NCI-H1417 (cell line): ENCODE data around the gene OSBPL10.

Experiments used
- DNase-seq, 3 experiments: peaks; one replicate each; lab custom pipeline; 2025; lab: John Stamatoyannopoulos, UW

OSBPL10 gene

DNA sequence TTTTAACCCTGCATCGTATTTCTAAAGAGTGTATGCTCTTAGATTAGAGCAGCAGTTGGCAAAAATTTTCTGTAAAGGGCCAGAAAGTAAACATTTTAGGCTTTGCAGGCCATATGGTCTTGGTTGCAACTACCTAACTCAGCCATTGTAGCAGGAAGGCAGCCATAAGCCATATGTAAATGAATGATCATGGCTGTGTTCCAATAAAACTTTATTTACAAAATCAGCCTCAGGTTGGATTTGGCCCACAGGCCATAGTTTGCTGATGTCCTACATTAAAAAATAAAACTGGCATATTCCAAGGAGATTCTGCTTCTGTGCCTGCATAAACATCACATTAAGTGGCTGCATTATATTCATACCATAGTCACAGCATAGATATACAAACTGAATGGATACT is 313.5 kb downstream of the OSBPL10 start:
- no peak for DNase-seq

DNA sequence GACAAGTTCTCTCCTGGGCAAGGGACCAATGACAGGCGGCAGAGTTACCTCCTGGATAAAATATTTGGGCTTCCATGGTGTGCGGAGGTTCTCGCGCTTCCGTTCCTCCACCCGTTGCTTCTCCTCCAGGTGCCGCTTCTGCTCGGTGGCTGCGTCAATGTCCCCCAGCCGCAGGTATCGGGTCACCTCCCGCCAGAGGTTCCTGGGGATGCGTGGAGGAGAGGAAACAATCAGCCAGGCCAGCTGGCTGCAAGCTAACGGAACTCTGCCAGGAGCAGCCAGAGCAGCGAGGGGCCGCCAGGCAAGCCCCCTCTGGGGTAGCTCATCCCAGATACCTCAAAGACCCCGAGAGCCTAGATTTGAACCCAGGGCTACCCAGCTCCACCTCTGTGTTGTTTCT is 317.0 kb downstream of the OSBPL10 start:
- no peak for DNase-seq

DNA sequence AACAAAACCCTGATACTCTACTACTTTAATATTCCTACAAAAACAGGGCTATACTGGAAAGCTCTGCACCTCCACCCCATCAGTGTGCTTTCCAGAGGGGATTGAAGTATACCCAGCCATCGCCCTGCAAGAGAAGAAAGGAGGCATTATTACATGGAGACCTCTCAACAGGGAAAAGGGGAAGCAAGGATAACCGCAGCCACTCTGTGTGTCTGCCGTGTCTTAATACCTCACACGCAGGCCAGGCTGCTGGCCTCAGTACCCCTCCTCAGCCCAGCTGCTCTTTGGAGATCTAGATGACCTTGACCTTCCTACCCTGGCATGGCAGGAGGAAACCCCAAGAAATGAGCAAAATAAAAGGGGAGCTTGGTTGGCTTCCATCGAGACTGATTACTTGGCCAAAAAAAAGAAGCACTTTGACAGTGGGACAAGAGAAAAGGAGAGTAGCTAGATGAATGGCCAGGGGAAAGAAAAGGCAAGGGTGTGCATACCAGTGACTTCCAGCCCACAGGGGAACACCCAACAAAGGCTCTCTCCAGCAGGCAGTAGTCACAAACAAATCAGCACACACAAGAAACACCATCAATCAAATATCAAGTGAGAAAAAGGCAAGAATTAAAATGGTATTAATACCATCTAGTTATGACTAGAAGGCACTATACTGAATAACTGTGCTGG is 318.9 kb downstream of the OSBPL10 start:
- DNase-seq: no peak

DNA sequence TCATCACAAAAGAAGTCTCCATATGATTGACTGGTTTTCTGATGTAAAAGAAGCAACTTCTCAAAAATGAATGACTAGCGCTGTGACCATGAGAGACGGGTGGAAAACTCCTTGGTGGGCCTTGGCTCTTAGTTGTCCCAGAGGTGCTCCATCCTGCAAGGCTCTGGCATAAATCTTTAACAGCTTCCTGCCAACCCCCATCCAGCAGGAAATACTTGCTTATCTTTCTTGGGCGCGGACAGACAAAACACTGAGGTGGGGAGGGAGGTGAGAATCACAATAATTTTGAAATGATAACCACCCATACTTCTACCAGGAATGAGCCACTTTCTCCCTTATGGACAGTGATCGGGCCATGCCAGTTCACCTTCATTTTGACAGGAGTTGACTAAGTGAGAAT is 319.8 kb downstream of the OSBPL10 start:
- no peak for DNase-seq

DNA sequence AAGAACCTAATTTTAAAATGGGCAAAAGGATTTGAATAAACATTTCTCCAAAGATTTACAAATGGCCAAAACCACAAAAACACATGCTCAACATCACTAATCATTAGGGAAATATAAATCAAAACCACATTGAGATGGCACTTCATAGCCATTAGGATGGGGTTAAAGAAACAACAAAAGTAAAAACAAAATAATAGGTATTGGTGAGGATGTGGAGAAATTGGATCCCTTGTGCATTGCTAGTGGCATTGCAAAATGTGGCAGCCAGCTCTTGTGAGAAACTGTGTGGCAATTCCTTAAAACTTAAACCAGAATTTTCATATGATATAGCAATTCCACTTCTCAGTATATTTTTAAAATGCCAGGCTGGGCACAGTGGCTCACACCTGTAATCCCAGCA is 321.8 kb downstream of the OSBPL10 start:
- no peak for DNase-seq

DNA sequence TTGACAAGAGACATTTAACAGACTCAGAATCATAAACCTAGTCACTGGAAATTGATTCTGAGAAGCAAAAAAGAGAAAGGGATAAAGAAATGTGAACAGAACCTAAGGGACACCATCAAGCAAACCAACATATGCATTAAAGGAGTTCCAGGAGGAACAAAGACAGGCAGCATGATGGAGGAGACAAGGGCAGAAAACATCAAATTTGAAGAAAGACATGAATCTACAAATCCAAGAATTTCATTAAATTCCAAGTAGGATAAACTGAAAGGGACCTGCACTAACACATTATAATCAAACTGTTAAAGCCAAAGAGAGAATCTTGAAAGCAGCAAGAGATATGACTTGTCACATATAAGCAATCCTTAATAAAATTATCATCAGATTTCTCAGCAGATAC is 326.1 kb downstream of the OSBPL10 start:
- no peak for DNase-seq

DNA sequence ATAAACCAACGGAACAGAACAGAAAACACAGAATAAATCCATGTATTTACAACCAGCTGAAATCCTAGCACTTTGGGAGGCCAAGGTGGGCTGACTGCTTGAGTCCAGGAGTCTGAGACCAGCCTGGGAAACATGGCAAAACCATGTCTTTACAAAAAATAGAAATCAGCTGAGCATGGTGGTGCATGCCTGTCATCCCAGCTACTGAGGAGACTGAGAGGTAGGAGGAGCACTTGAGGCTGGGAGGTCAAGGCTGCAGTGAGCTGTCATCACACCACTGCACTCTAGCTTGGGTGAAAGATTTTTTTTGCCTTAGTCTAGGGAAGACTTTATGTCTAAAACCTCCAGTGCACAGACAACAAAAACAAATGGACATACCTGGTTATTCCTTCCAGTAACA is 327.6 kb downstream of the OSBPL10 start:
- no peak for DNase-seq

DNA sequence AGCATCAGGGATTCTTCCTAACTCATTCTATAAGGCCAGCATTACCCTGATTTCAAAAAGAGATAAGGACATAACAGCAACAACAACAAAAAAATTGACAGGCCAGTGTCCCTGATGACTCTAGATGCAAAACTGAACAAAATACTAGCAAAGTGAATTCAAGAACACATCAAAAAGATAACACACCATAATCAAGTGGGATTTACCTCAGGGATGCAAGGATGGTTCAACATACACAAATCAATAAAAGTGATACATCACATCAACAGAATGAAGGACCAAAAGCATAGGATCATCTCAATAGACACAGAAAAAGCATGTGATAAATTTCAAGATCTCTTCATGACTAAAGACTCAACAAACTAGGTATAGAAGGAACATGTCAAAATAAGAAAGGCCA is 328.8 kb downstream of the OSBPL10 start:
- DNase-seq: no peak

DNA sequence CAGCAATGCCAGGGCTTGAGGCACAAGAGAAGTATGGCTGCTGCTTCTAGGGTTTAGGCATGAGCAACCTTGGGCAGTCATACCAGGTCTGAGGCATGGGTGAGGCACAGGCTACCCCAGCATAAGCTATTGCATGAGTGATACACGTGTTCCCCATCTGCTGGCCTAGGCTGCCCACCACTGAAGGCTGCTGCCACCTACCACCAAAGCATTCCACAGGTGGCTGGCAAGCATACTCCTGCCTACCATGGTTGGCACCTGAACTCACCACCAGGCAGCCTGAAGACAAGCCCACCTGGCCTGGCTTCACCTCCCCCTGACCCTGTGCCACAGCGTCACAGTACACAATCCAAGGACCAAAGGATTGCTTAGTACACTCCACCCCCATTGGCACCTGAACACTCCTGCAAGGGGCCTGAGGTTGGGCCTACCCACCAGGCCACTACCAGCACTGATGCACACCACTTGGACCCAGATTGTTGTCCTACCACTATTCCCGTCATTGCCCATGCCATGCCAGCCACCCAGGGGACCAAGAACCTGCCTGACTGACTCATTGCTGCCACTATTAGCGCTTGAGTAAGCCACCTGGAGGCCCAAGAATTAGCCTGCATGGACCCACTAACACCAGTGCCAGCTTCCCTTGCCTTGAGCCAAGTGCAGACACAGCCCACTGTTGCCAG is 332.6 kb downstream of the OSBPL10 start:
- DNase-seq: no peak

DNA sequence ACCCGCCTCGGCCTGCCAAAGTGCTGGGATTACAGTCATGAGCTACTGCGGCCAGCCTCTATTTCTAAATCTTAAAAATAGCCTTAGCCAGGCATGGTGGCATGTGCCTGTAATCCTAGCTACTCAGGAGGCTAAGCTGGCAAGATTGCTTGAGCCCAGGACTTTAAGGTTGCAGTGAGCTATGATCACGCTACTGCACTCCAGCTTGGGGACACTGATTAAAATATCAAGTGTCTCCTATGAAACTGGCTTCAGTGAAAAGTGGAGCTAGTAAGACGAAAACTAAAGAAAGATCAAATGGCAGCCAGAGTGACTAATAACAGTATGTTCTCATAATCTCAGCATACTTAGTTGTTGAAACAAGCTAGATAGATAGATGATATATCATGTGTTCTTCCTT is 335.8 kb downstream of the OSBPL10 start:
- DNase-seq: no peak

DNA sequence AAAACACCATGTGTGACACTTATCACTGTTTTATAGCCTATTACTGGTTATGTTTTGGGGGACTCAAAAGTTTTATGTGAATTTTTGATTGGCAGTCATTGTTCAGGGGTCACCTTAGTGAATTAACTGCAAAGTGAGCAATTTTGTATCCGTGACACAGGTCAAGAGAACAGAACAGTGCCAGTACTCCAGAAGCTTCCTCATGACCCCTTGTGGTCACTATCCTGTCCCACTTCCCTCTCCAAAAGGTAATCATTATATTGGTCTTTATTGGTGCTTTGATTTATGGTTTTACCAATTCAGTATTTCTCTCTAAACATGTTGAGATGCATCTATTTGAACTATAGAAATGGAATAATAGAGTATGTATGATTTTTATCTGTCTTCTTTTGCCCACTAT is 341.2 kb downstream of the OSBPL10 start:
- DNase-seq: no peak

DNA sequence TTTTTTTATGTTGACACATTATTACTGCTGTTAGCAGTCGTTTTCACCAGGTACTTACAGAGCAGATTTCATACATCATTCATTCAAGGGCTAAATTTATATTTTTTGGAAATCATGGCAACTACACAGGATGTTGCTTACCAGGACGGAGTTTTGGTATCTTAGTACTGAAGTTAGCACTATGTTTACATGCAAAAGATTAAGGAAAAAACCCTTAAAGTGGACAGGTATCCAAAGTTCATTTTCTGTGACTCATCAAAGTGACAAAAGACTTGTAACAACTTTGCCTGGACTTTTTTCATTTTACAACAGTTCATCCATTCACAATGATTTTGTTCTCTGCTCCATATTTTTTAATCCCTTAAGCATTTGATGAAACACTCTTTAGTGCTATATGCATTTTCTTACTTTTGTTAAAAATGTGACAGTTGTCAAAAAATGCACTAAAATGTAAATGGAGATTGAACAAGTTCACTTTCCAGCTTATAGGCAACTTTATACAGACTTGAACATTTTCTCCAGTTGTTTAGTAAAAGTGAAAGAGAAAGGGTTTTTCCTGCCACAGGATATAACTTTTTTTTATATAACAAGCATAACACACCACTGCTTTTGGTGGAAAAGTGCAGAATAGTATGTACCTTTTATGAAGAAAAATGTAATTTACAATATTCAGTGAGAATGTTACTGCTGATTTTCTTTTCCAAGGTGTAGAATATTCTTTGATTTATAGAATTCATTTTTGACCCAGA is 344.2 kb downstream of the OSBPL10 start:
- no peak for DNase-seq

DNA sequence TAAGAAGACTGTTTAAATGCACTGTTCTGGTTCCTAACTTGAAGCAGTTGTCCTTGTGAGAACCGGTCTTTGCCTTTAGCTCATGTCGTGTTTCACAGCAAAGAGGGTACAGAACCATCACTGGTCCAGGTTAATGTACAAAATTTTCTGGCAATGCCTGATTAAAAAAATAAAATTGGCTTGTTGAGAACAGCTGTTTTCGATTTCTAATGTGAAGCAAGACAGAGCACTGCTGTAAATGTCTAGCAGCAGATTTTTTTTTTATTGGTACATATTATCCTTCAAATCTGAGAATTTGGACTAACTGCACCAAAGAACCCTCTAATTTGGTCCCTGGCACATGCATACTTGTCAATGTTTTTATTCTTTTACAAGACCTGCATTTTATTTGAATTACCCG is 345.0 kb downstream of the OSBPL10 start:
- DNase-seq: no peak

DNA sequence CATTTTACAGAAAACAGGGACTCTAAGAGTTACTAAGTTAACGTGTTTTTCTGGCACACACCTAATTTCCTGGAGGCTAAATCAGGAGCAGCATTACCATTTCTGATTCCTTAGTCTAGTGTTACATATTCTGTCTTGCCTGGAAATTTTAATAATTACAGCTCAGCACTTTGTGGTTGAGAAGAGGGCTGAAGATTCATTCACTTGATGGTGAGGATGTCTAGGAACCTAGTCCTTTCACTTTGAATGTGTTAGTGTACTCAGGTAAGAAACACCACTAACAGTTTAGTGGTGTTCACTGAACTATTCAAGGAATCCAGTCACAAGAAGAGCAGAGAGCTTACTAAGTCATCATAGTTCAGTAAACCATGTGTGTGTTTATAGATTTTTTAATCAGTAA is 345.5 kb downstream of the OSBPL10 start:
- no peak for DNase-seq

DNA sequence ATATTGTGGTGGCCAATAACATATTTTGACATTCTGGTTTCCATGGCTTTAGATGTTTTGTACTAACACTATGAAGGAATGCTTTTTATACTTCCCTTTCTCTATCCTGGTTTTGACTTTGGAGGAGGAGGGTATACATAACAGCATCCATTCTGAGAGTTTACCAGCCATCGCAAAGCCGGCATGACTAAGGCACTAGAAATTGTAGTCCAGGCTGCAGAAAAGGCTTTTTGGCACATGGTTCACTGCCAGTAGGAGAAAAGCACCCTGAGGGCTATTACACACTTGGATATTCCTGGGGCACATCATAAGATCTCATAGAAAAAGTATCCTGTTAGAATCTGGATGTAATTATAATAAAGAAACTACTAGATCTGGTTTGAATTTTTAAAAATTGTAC is 346.6 kb downstream of the OSBPL10 start:
- DNase-seq: no peak

DNA sequence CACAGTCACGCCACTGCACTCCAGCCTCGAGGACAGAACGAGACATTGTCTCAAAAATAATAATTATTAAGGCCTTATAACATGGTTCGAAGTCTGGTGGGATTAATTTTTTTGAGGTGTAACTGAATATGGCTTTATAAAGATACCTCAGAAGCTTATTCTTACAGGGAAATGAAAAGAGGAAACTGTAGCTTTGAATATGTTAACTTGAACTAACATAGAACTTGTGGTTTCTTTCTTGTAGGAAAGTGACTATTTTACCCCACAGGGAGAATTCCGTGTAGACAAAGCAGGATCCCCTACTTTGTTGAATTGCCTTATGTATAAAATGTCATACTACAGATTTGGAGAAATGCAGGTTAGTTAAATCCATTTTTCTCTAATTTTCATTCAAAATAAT is 352.0 kb downstream of the OSBPL10 start:
- no peak for DNase-seq

DNA sequence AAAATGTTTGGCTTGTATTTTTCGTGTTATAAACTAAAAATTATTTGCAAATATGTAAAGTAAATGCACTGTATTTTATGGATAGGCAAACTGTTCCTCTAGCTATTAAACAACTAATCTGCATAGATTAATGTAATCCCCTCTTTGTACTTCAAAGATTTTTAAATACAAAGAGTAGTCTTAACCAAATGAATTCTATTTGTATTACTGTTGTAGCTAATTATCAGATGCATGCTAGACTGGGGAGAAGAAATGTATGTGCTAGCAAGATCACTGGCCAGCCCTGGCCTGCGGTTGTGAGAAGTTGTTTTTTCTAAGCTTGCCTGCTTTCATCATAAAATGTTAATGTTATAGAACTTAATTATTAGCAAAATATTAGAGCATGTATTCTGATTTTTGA is 355.7 kb downstream of the OSBPL10 start:
- no peak for DNase-seq

DNA sequence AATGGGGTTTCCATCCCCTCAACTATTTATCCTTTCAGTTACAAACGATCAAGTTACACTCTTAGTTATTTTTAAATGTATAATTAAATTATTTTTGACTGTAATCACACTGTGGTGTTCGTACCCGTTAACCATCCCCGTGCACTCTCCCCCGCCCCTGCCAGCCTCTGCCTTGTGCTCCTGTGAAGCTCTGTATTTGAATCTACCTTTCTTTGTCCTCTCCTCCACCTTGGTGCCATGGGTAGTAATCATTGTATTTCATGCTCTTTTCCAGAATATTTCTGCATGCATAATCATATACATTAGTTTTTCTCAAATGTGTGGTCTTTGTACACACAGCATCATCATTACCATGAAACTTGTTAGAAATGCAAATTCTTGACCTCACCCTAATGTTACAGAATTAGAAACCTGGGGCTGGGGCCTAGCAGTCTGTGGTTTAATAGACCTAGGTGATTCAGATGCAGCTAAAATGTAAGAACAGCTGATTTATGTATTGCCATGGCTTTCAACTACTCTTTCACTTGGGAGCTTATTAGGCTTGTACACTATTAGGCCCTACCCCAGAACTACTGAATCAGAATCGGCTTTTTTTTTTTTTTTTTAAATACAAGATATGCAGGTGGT is 356.9 kb downstream of the OSBPL10 start:
- no peak for DNase-seq

DNA sequence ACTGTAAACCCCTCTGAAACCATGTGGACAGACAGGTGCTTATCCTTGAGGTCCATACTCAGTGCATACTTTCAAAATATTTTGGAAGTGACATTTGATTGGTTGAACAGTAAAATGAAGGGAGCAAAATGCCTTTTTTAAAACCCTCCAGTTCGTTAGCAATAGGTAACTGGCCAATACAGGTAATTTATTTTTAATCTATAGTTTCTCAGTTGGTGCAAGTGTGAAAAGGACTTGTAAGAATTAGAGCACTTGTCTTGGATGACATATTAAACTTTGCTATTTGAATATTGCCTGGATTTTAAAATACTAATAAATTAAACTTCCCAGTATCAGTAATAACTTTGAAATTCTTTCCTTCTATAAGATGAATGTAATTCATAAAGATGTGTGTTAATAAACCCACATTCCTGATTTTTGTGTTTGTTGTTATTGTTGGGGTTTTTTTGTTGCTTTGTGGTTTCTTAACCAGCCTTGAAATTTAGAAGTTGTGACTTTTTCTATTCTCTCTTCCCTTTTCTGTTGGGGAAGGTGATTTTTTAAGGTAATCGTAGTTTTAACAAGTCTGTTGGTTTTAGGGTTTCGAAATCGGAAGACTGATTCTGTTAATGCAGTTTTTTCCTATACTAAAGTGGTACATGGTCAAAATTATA is 358.3 kb downstream of the OSBPL10 start:
- DNase-seq: no peak

DNA sequence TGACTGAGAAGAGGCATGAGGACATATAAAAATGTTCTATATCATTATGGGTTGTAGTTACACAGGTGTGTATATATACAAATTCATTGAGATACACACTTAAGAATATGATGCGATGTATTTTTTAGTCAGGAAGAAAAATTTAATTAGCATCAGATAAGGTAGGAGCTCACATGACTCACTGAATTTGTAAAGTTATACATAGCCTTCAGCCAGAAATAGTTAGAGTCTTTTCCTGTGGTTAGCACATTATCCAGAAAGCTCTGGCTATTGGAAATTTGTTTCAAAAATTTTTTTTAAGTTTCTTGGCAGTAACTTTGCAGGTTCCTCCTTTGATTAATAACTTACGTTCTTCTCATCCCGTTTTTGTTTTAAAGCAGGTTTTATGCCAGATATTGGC is 359.7 kb downstream of the OSBPL10 start:
- no peak for DNase-seq

DNA sequence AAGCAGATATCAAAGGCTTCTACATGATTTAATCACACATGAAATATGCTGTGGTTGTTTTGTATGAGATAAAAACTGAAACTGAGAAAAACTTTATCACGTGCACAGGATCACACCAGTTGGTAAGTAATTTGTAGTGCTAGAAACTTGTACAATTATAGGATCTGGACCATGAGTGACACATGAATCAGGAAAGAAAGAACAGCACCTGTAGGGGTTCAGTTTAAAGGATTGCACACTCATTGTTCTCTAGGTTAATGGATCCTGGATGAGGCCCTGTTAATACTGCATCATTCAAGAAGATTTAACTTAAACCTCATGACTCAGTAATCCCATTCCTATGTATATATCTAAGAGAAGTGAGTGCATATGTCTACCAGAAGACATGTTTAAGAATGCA is 360.4 kb downstream of the OSBPL10 start:
- DNase-seq: no peak

DNA sequence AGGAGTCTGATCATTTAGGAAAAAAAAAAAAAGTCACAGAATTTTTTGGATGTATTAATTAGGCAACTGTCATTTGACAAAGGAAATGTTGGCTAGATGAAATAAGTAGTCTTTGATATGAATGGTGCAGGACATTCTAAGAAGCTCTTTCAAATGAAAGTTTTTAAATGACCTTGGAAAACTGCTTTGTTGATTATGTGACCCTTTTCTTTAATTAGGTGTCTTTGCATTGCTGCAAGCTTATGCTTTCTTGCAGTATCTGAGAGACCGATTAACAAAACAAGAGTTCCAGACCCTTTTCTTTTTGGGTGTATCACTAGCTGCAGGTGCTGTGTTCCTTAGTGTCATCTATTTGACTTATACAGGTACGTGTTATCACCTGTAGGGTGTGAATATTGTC is 364.4 kb downstream of the OSBPL10 start:
- no peak for DNase-seq
